ENCODE data around the gene PSMA3. TPM values are rescaled to one million over a fixed set of nuclear protein-coding genes. Genes with fewer than 3 reads are reported as not detected.

The PSMA3 gene
- total and polyA plus RNA-seq, 9 of the 15 experiments (the other 6 are each of a cell fraction or from before 2014, with no cell fraction given), result 129 to 786 (median 319) TPM

GRCh38 chr14:58299401-58300330 lies 55.0 kb downstream of the PSMA3 start (continued):
- TF ChIP-seq MIER1 (IDR thresholded peaks at IDR 0.05; ENCODE audit: low read depth) (no peak), CHCHD3 (CRISPR knock-in tag; IDR thresholded peaks at IDR 0.05) (no peak), SIN3A (IDR thresholded peaks at IDR 0.05; ENCODE audit: borderline replicate concordance in 2 of 2, control insufficient read depth in 1 of 2, low read depth in 2 of 2, low read length in 2 of 2) (0 out of 4 replicates have a peak, but pooled peaks have one; percentile 25 to 43), KDM4B (IDR thresholded peaks at IDR 0.05; ENCODE audit: borderline replicate concordance in 2 of 2, low read depth in 1 of 2) (no peak), HNRNPUL1 (IDR thresholded peaks at IDR 0.05; ENCODE audit: low read length) (no peak), NFIX (CRISPR knock-in tag; IDR thresholded peaks at IDR 0.05; ENCODE audit: low read depth) (no peak), ARID1B (IDR thresholded peaks at IDR 0.05) (peak; percentile 19; the same call in 1 of the 2 replicates), RBM17 (IDR thresholded peaks at IDR 0.05; ENCODE audit: borderline replicate concordance, low read depth, low read length) (no peak), TSHZ1 (CRISPR knock-in tag; IDR thresholded peaks at IDR 0.05) (no peak), SRSF7 (optimal IDR thresholded peaks at IDR 0.05; ENCODE audit: low read depth, low read length) (no peak), CHD1 (IDR thresholded peaks at IDR 0.05; ENCODE audit: low read length) (peak; percentile 63), ZNF740 (CRISPR knock-in tag; IDR thresholded peaks at IDR 0.05) (peak; percentile 61; the same call in 1 of the 2 replicates), ZNF740 (tag; IDR thresholded peaks at IDR 0.05) (no peak), CBX8 (IDR thresholded peaks at IDR 0.05; ENCODE audit: borderline replicate concordance, extremely low read depth, low read depth, low read length, poor library complexity, severe bottlenecking) (no peak), UBTF (IDR thresholded peaks at IDR 0.05; ENCODE audit: borderline replicate concordance in 1 of 2, low read depth in 2 of 2, low read length in 2 of 2) (0 out of 4 replicates have a peak, but pooled peaks of 1 of the 2 experiments have one; percentile 42), ERF (CRISPR knock-in tag; IDR thresholded peaks at IDR 0.05) (no peak), ZKSCAN3 (CRISPR knock-in tag; IDR thresholded peaks at IDR 0.05) (no peak), ASH1L (IDR thresholded peaks at IDR 0.05; ENCODE audit: borderline replicate concordance, low read depth, partially characterized antibody) (peak; percentile 14)

Data from K562 (cell line).